HEK293 (cell line): ENCODE results near the gene NAPSA.

ENCODE experiments used
- KLF1 ChIP-seq: fragments of 450-650 bp; formaldehyde crosslinking; IDR thresholded peaks from 2 replicates; pipeline ENCODE4 v1.5.1; 2016; ENCODE audit warnings: missing biosample characterization, missing genetic modification characterization
- MZF1 ChIP-seq: fragments of 450-650 bp; formaldehyde crosslinking; IDR thresholded peaks from 2 replicates; pipeline ENCODE4 v1.5.1; 2017; ENCODE audit warnings: missing biosample characterization, missing genetic modification characterization, borderline replicate concordance
- OVOL3 ChIP-seq: fragments of 450-650 bp; formaldehyde crosslinking; IDR thresholded peaks from 2 replicates; pipeline ENCODE4 v1.5.1; 2016; ENCODE audit warnings: missing biosample characterization, missing genetic modification characterization
- REPIN1 ChIP-seq: fragments of 450-650 bp; formaldehyde crosslinking; IDR thresholded peaks from 2 replicates; pipeline ENCODE4 v1.5.1; 2017; ENCODE audit warnings: missing biosample characterization, missing genetic modification characterization, low read depth
- SP3 ChIP-seq: fragments of 450-650 bp; formaldehyde crosslinking; IDR thresholded peaks from 2 replicates; pipeline ENCODE4 v1.5.1; 2016; ENCODE audit warnings: missing biosample characterization, missing genetic modification characterization
- ZFP3 ChIP-seq: fragments of 450-650 bp; formaldehyde crosslinking; IDR thresholded peaks from 2 replicates; pipeline ENCODE4 v1.5.1; 2016; ENCODE audit warnings: low read depth, missing biosample characterization, missing genetic modification characterization
- ZNF114 ChIP-seq: fragments of 450-650 bp; formaldehyde crosslinking; IDR thresholded peaks from 2 replicates; pipeline ENCODE4 v1.5.0; 2017; ENCODE audit warnings: missing biosample characterization, missing genetic modification characterization
- ZNF133 ChIP-seq: fragments of 450-650 bp; formaldehyde crosslinking; IDR thresholded peaks from 2 replicates; pipeline ENCODE4 v1.5.1; 2016; ENCODE audit warnings: missing biosample characterization, missing genetic modification characterization
- ZNF174 ChIP-seq: fragments of 450-650 bp; formaldehyde crosslinking; IDR thresholded peaks from 2 replicates; pipeline ENCODE4 v1.5.0; 2017; ENCODE audit warnings: missing biosample characterization, mild to moderate bottlenecking, missing genetic modification characterization
- ZNF292 ChIP-seq: fragments of 450-650 bp; formaldehyde crosslinking; IDR thresholded peaks from 2 replicates; pipeline ENCODE4 v1.5.1; 2016; ENCODE audit warnings: low read depth, missing biosample characterization, missing genetic modification characterization, borderline replicate concordance
- ZNF426 ChIP-seq: fragments of 450-650 bp; formaldehyde crosslinking; IDR thresholded peaks from 2 replicates; pipeline ENCODE4 v1.5.1; 2017; ENCODE audit warnings: missing biosample characterization, missing genetic modification characterization, mild to moderate bottlenecking, inconsistent platforms, moderate library complexity
- ZNF48 ChIP-seq: fragments of 450-650 bp; formaldehyde crosslinking; IDR thresholded peaks from 2 replicates; pipeline ENCODE4 v1.5.1; 2016; ENCODE audit warnings: missing biosample characterization, missing genetic modification characterization
- ZNF555 ChIP-seq: fragments of 450-650 bp; formaldehyde crosslinking; conservative IDR thresholded peaks from 2 replicates; pipeline ENCODE4 v1.5.1; 2017; ENCODE audit warnings: missing biosample characterization, mild to moderate bottlenecking, missing genetic modification characterization, inconsistent platforms
- ZNF571 ChIP-seq: fragments of 450-650 bp; formaldehyde crosslinking; IDR thresholded peaks from 2 replicates; pipeline ENCODE4 v1.5.0; 2017; ENCODE audit warnings: missing biosample characterization, missing genetic modification characterization
- ZNF654 ChIP-seq: fragments of 450-650 bp; formaldehyde crosslinking; IDR thresholded peaks from 2 replicates; pipeline ENCODE4 v1.5.1; 2016; ENCODE audit warnings: low read depth, missing biosample characterization, missing genetic modification characterization
- ZNF76 ChIP-seq: fragments of 450-650 bp; formaldehyde crosslinking; IDR thresholded peaks from 2 replicates; pipeline ENCODE4; 2016; ENCODE audit warnings: low read depth, missing biosample characterization, missing genetic modification characterization, borderline replicate concordance
- TF ChIP-seq, protein P1 (sequence below): fragments of 450-650 bp; formaldehyde crosslinking; IDR thresholded peaks from 2 replicates; pipeline ENCODE4 v1.5.1; 2016; ENCODE audit warnings: missing biosample characterization, missing genetic modification characterization
- TF ChIP-seq, protein P2 (sequence below): fragments of 450-650 bp; formaldehyde crosslinking; IDR thresholded peaks from 2 replicates; pipeline ENCODE4 v1.5.1; 2016; ENCODE audit warnings: missing biosample characterization, missing genetic modification characterization, low read depth
- TF ChIP-seq, protein P3 (sequence below): IDR thresholded peaks from 2 replicates; pipeline ENCODE4 v1.6.1; 2011; ENCODE audit warnings: mild to moderate bottlenecking, low read depth, low read length, borderline replicate concordance
- TF ChIP-seq, protein P4 (sequence below): fragments of 450-650 bp; formaldehyde crosslinking; IDR thresholded peaks from 2 replicates; pipeline ENCODE4 v1.5.1; 2016; ENCODE audit warnings: missing biosample characterization, missing genetic modification characterization
- TF ChIP-seq, protein P5 (sequence below): fragments of 450-650 bp; formaldehyde crosslinking; IDR thresholded peaks from 2 replicates; pipeline ENCODE4 v1.5.1; 2016; ENCODE audit warnings: missing biosample characterization, missing genetic modification characterization
- TF ChIP-seq, protein P6 (sequence below): fragments of 450-650 bp; formaldehyde crosslinking; IDR thresholded peaks from 2 replicates; pipeline ENCODE4 v1.5.1; 2016; ENCODE audit warnings: missing biosample characterization, missing genetic modification characterization, low read depth
- TF ChIP-seq, protein P7 (sequence below): fragments of 450-650 bp; formaldehyde crosslinking; IDR thresholded peaks from 2 replicates; pipeline ENCODE4 v1.5.1; 2016; ENCODE audit warnings: missing biosample characterization, missing genetic modification characterization
- TF ChIP-seq, protein P8 (sequence below): fragments of 450-650 bp; formaldehyde crosslinking; IDR thresholded peaks from 2 replicates; pipeline ENCODE4 v1.5.1; 2017; ENCODE audit warnings: missing biosample characterization, missing genetic modification characterization

Gene NAPSA

DNA sequence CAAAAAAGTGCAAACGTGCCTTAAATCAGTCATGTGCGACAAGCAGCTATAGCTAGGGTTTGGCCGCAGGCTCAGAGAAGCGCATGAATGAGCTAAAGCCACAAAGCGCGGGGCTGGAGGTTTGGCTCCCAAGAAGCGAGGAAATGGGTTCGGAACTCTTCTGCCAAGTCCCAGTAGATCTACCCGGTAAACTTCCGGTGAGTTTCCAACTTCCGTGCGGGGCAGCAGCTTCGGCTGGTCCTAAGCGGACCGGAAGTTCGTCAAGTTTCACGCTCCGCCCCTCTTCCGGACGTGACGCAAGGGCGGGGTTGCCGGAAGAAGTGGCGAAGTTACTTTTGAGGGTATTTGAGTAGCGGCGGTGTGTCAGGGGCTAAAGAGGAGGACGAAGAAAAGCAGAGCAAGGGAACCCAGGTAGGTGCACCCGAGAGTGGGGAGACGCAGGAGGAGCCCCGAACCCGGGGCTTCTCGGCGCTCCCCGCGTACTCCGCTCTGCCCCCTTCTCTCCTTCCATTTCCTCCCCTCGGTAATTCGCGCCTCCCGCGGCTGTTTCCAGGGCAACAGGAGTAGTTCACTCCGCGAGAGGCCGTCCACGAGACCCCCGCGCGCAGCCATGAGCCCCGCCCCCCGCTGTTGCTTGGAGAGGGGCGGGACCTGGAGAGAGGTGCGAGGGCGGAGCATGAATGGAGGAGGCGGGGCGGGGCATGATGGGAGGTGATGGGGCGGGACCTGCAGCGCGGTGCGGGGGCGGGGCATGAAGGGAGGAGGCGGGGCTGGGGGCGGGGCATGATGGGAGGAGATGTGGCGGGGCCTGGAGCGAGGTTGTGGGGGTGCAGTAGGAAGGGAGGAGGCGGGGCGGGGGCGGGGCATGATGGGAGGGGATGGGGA, 11.0 kb upstream of the NAPSA start, which contains the start of gene NR1H2 (continued):
- TF ChIP-seq, protein P1, sequence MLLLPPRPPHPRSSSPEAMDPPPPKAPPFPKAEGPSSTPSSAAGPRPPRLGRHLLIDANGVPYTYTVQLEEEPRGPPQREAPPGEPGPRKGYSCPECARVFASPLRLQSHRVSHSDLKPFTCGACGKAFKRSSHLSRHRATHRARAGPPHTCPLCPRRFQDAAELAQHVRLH (tag by site-specific recombination) = peak; percentile 99
- TF ChIP-seq ZNF174 (tag by site-specific recombination) (no peak), REPIN1 (tag by site-specific recombination) (0 out of 2 replicates have a peak, but pooled peaks have one; percentile 66), SP3 (tag by site-specific recombination) (peak; percentile 93), ZNF292 (tag by site-specific recombination) (no peak), ZNF571 (no peak), ZNF114 (tag by site-specific recombination) (no peak), ZNF48 (tag by site-specific recombination) (no peak), ZNF654 (tag by site-specific recombination) (no peak), ZNF555 (tag by site-specific recombination) (no peak), ZFP3 (tag by site-specific recombination) (no peak), ZNF133 (no peak), OVOL3 (tag by site-specific recombination) (no peak), KLF1 (peak; percentile 82), ZNF76 (tag by site-specific recombination) (peak; percentile 43; the same call in 1 of the 2 replicates), MZF1 (tag by site-specific recombination) (no peak), ZNF426 (tag by site-specific recombination) (no peak)
- TF ChIP-seq, protein P2, sequence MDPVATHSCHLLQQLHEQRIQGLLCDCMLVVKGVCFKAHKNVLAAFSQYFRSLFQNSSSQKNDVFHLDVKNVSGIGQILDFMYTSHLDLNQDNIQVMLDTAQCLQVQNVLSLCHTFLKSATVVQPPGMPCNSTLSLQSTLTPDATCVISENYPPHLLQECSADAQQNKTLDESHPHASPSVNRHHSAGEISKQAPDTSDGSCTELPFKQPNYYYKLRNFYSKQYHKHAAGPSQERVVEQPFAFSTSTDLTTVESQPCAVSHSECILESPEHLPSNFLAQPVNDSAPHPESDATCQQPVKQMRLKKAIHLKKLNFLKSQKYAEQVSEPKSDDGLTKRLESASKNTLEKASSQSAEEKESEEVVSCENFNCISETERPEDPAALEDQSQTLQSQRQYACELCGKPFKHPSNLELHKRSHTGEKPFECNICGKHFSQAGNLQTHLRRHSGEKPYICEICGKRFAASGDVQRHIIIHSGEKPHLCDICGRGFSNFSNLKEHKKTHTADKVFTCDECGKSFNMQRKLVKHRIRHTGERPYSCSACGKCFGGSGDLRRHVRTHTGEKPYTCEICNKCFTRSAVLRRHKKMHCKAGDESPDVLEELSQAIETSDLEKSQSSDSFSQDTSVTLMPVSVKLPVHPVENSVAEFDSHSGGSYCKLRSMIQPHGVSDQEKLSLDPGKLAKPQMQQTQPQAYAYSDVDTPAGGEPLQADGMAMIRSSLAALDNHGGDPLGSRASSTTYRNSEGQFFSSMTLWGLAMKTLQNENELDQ (tag by site-specific recombination) = no peak
- TF ChIP-seq, protein P3, sequence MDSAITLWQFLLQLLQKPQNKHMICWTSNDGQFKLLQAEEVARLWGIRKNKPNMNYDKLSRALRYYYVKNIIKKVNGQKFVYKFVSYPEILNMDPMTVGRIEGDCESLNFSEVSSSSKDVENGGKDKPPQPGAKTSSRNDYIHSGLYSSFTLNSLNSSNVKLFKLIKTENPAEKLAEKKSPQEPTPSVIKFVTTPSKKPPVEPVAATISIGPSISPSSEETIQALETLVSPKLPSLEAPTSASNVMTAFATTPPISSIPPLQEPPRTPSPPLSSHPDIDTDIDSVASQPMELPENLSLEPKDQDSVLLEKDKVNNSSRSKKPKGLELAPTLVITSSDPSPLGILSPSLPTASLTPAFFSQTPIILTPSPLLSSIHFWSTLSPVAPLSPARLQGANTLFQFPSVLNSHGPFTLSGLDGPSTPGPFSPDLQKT = peak; percentile 88
- TF ChIP-seq, protein P4, sequence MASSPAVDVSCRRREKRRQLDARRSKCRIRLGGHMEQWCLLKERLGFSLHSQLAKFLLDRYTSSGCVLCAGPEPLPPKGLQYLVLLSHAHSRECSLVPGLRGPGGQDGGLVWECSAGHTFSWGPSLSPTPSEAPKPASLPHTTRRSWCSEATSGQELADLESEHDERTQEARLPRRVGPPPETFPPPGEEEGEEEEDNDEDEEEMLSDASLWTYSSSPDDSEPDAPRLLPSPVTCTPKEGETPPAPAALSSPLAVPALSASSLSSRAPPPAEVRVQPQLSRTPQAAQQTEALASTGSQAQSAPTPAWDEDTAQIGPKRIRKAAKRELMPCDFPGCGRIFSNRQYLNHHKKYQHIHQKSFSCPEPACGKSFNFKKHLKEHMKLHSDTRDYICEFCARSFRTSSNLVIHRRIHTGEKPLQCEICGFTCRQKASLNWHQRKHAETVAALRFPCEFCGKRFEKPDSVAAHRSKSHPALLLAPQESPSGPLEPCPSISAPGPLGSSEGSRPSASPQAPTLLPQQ = peak; percentile 90
- TF ChIP-seq, protein P5, sequence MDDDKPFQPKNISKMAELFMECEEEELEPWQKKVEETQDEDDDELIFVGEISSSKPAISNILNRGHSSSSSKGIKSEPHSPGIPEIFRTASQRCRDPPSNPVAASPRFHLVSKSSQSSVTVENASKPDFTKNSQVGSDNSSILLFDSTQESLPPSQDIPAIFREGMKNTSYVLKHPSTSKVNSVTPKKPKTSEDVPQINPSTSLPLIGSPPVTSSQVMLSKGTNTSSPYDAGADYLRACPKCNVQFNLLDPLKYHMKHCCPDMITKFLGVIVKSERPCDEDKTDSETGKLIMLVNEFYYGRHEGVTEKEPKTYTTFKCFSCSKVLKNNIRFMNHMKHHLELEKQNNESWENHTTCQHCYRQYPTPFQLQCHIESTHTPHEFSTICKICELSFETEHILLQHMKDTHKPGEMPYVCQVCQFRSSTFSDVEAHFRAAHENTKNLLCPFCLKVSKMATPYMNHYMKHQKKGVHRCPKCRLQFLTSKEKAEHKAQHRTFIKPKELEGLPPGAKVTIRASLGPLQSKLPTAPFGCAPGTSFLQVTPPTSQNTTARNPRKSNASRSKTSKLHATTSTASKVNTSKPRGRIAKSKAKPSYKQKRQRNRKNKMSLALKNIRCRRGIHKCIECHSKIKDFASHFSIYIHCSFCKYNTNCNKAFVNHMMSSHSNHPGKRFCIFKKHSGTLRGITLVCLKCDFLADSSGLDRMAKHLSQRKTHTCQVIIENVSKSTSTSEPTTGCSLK (tag by site-specific recombination) = no peak
- TF ChIP-seq, protein P6, sequence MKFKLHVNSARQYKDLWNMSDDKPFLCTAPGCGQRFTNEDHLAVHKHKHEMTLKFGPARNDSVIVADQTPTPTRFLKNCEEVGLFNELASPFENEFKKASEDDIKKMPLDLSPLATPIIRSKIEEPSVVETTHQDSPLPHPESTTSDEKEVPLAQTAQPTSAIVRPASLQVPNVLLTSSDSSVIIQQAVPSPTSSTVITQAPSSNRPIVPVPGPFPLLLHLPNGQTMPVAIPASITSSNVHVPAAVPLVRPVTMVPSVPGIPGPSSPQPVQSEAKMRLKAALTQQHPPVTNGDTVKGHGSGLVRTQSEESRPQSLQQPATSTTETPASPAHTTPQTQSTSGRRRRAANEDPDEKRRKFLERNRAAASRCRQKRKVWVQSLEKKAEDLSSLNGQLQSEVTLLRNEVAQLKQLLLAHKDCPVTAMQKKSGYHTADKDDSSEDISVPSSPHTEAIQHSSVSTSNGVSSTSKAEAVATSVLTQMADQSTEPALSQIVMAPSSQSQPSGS (tag by site-specific recombination) = no peak
- TF ChIP-seq, protein P7, sequence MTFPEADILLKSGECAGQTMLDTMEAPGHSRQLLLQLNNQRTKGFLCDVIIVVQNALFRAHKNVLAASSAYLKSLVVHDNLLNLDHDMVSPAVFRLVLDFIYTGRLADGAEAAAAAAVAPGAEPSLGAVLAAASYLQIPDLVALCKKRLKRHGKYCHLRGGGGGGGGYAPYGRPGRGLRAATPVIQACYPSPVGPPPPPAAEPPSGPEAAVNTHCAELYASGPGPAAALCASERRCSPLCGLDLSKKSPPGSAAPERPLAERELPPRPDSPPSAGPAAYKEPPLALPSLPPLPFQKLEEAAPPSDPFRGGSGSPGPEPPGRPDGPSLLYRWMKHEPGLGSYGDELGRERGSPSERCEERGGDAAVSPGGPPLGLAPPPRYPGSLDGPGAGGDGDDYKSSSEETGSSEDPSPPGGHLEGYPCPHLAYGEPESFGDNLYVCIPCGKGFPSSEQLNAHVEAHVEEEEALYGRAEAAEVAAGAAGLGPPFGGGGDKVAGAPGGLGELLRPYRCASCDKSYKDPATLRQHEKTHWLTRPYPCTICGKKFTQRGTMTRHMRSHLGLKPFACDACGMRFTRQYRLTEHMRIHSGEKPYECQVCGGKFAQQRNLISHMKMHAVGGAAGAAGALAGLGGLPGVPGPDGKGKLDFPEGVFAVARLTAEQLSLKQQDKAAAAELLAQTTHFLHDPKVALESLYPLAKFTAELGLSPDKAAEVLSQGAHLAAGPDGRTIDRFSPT (tag by site-specific recombination) = no peak
- TF ChIP-seq, protein P8, sequence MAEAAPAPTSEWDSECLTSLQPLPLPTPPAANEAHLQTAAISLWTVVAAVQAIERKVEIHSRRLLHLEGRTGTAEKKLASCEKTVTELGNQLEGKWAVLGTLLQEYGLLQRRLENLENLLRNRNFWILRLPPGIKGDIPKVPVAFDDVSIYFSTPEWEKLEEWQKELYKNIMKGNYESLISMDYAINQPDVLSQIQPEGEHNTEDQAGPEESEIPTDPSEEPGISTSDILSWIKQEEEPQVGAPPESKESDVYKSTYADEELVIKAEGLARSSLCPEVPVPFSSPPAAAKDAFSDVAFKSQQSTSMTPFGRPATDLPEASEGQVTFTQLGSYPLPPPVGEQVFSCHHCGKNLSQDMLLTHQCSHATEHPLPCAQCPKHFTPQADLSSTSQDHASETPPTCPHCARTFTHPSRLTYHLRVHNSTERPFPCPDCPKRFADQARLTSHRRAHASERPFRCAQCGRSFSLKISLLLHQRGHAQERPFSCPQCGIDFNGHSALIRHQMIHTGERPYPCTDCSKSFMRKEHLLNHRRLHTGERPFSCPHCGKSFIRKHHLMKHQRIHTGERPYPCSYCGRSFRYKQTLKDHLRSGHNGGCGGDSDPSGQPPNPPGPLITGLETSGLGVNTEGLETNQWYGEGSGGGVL (tag by site-specific recombination) = no peak
